ENCODE results near the gene DNMT3B. TPM values are rescaled to one million over a fixed set of nuclear protein-coding genes. Genes with fewer than 3 reads are reported as not detected.

DNMT3B gene
- total and polyA plus RNA-seq, 9 of the 15 experiments (the other 6 are each of a cell fraction or from before 2014, with no cell fraction given): 9.3 to 74.8 (median 49.1) TPM

DNA sequence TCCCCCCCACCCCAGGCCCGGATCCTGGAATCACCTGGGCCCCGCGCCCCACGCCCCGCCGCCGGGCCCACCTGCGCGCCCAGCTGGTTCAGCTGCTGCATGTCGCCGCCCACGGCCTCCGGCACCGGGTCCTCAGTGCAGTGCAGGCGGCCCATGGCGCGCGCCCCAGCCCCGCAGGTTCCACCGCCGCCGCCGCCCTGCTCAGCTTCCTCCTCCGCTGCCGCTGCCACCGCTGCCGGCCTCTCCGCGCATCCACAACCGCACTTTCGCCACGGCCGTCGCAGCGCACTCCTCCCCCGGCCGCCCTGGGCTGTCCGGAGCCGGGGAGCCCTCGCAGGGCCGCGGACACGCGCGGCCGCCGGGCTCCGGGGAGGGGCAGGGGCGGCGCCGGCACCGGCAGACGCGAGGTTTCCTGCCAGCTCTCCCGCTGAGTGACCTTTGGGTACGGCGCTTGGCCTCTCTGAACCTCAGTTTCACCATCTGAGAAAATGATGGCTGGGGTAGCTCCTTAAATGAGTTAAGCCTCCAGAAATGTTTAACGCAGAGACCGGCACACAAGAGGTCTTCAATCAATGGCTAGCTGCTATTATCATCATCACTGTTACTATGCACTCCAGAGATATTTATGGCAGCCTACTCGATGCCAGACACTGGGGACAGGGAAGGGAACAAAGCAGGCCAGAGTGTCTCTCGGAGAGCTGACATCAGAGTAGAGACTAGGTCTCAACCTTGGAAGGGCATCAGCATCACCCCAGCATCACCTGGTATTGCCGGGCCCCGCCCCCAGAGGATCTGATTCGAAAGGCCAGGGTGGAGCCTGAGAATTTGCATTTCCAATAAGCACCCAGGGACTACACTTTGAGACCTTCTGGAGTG, 18.7 kb upstream of the DNMT3B start, which contains the start of gene COMMD7 (continued):
- TF ChIP-seq, protein P1, sequence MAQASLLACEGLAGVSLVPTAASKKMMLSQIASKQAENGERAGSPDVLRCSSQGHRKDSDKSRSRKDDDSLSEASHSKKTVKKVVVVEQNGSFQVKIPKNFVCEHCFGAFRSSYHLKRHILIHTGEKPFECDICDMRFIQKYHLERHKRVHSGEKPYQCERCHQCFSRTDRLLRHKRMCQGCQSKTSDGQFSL (CRISPR knock-in tag; IDR thresholded peaks at IDR 0.05): peak; percentile 89
- TF ChIP-seq, protein P1 (tag; IDR thresholded peaks at IDR 0.05): peak in 1 of 2 experiments; percentile 79; a peak in 2 of 4 replicates
- TF ChIP-seq KDM5B (IDR thresholded peaks at IDR 0.05; ENCODE audit: insufficient replicate concordance, low read depth, low read length): peak; percentile 48
- peak; percentile 78 for TF ChIP-seq MTA3 (IDR thresholded peaks at IDR 0.05; ENCODE audit: borderline replicate concordance)
- TF ChIP-seq RBM15 (IDR thresholded peaks at IDR 0.05; ENCODE audit: insufficient read depth, low read length): no peak
- TF ChIP-seq HNRNPH1 (optimal IDR thresholded peaks at IDR 0.05; ENCODE audit: low read depth, low read length): no peak
- TF ChIP-seq, protein P2, sequence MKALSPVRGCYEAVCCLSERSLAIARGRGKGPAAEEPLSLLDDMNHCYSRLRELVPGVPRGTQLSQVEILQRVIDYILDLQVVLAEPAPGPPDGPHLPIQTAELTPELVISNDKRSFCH (CRISPR knock-in tag; IDR thresholded peaks at IDR 0.05): no peak
- TF ChIP-seq, protein P2 (tag; IDR thresholded peaks at IDR 0.05): peak; percentile 89
- TF ChIP-seq CREM (IDR thresholded peaks at IDR 0.05; ENCODE audit: low read depth): peak; percentile 44; the same call in 1 of the 2 replicates
- TF ChIP-seq, protein P3, sequence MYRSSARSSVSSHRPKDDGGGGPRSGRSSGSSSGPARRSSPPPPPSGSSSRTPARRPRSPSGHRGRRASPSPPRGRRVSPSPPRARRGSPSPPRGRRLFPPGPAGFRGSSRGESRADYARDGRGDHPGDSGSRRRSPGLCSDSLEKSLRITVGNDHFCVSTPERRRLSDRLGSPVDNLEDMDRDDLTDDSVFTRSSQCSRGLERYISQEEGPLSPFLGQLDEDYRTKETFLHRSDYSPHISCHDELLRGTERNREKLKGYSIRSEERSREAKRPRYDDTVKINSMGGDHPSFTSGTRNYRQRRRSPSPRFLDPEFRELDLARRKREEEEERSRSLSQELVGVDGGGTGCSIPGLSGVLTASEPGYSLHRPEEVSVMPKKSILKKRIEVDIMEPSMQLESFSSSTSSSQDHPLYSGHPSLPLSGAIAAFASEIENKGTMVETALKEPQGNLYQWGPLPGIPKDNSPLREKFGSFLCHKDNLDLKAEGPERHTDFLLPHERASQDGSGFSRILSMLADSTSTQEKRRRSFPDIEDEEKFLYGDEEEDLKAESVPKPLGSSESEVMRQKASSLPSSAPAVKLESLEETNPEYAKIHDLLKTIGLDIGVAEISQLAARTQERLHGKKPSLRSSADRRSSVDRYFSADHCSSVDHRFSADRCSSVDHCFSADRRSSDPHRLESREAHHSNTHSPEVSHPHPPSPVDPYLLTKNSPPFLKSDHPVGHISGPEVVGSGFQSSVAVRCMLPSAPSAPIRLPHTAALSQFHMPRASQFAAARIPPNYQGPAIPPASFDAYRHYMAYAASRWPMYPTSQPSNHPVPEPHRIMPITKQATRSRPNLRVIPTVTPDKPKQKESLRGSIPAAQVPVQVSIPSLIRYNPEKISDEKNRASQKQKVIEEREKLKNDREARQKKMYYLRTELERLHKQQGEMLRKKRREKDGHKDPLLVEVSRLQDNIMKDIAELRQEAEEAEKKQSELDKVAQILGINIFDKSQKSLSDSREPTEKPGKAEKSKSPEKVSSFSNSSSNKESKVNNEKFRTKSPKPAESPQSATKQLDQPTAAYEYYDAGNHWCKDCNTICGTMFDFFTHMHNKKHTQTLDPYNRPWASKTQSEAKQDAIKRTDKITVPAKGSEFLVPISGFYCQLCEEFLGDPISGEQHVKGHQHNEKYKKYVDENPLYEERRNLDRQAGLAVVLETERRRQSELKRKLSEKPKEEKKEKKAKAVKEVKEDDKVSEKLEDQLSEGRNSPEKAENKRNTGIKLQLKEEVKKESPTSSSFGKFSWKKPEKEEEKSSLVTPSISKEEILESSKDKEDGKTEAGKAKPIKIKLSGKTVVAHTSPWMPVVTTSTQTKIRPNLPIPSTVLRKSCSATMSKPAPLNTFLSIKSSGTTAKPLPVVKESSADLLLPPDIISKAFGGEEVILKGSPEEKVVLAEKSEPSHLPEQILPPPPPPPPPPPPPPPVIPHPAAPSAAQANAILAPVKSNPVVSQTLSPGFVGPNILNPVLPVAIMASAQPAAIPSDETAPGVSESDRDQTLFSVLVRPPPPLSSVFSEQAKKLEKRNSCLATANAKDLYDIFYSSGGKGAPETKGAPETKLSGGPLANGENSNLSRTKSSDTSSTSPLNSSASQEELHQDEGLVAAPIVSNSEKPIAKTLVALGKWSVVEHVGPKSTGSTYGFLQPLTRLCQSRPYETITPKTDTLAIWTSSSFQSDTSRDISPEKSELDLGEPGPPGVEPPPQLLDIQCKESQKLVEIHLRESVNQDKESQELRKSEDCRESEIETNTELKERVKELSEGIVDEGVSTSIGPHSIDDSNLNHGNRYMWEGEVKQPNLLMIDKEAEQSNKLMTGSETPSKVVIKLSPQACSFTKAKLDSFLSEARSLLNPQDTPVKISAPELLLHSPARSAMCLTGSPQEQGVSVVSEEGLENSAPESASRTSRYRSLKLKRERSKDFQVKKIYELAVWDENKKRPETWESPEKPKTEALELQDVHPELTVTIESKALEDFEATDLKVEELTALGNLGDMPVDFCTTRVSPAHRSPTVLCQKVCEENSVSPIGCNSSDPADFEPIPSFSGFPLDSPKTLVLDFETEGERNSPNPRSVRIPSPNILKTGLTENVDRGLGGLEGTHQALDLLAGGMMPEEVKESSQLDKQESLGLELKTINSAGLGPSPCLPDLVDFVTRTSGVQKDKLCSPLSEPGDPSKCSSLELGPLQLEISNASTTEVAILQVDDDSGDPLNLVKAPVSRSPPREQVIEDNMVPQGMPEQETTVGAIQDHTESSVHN (IDR thresholded peaks at IDR 0.05; ENCODE audit: borderline replicate concordance in 1 of 2, low read depth in 1 of 2): no peak
- no peak for TF ChIP-seq SP1 (CRISPR knock-in tag; IDR thresholded peaks at IDR 0.05)
- TF ChIP-seq TBL1XR1 (IDR thresholded peaks at IDR 0.05; ENCODE audit: low read length in 2 of 2): no peak
- TF ChIP-seq KAT7 (CRISPR knock-in tag; IDR thresholded peaks at IDR 0.05; ENCODE audit: borderline replicate concordance): no peak
- TF ChIP-seq MED1 (CRISPR knock-in tag; IDR thresholded peaks at IDR 0.05; ENCODE audit: borderline replicate concordance): no peak
- TF ChIP-seq, protein P4, sequence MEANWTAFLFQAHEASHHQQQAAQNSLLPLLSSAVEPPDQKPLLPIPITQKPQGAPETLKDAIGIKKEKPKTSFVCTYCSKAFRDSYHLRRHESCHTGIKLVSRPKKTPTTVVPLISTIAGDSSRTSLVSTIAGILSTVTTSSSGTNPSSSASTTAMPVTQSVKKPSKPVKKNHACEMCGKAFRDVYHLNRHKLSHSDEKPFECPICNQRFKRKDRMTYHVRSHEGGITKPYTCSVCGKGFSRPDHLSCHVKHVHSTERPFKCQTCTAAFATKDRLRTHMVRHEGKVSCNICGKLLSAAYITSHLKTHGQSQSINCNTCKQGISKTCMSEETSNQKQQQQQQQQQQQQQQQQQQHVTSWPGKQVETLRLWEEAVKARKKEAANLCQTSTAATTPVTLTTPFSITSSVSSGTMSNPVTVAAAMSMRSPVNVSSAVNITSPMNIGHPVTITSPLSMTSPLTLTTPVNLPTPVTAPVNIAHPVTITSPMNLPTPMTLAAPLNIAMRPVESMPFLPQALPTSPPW (CRISPR knock-in tag; IDR thresholded peaks at IDR 0.05): peak; percentile 75

Data from K562 (cell line).